T-helper 17 cell (primary cell): Measurements from ENCODE around the gene SULT1A1. TPM values are rescaled to one million over a fixed set of nuclear protein-coding genes. Genes with fewer than 3 reads are reported as not detected.

Source experiments
- ATAC-seq: fragments of 150-1000 bp; cut with Tn5 transposase; 2 replicates; pipeline ENCODE4 v1.10.0; 2021; ENCODE audit warnings: mild to moderate bottlenecking, moderate library complexity
- DNase-seq, 3 donors: peaks; one replicate each; pipeline versions ENCODE4 v3.0.0 to v3.0.0-alpha.2; 2020 to 2021
- H3K9me3 ChIP-seq: one replicate; pipeline ENCODE4 v1.7.0; 2013; ENCODE audit warnings: low read length, mild to moderate bottlenecking; ENCODE audit not compliant: control insufficient read depth, poor library complexity, severe bottlenecking
- H3K27ac Mint-ChIP-seq: one replicate; pipeline ENCODE4 v1.8.0; 2022; ENCODE audit warnings: mild to moderate bottlenecking, moderate library complexity, mixed read lengths
- H3K27me3 Mint-ChIP-seq: one replicate; pipeline ENCODE4 v1.8.0; 2022; ENCODE audit warnings: mixed read lengths
- H3K36me3 Mint-ChIP-seq: one replicate; pipeline ENCODE4 v1.8.0; 2022; ENCODE audit warnings: low read depth, mixed read lengths
- H3K4me1 Mint-ChIP-seq: one replicate; pipeline ENCODE4 v1.8.0; 2022; ENCODE audit warnings: mild to moderate bottlenecking, mixed read lengths
- H3K4me3 Mint-ChIP-seq: one replicate; pipeline ENCODE4 v1.8.0; 2022; ENCODE audit warnings: mild to moderate bottlenecking, moderate library complexity, mixed read lengths
- total RNA-seq, 4 donors: library from RNA in 2 of 4; stranded (reverse) in 2 of 4; gene quantifications; one replicate each; pipeline ENCODE4 v1.2.3 and lab custom pipeline; 2022 to 2026

SULT1A1 gene
- total RNA-seq, 2 donors from 2014 or later, result 10.6 to 14.4 TPM

- ATAC-seq (no peak), DNase-seq (no peak)
- H3K9me3 ChIP-seq, result no peaks in the 10 kb centered on the region
- Mint-ChIP-seq H3K27me3 (no peaks in the 10 kb centered on the region), H3K36me3 (peaks cover 9% of the 10 kb centered on the region), H3K27ac (no peak overlapping the region), H3K4me3 (no peak overlapping the region), H3K4me1 (peaks cover 7% of the 10 kb centered on the region)
Measured at GRCh38 chr16:28591355-28591754, 18.5 kb downstream of the SULT1A1 start.

GRCh38 chr16:28590384-28591340 lies 19.2 kb downstream of the SULT1A1 start:
- peaks cover 9% of the 10 kb centered on the region for H3K36me3 Mint-ChIP-seq
- ATAC-seq (no peak), DNase-seq (no peak)
- no peaks in the 10 kb centered on the region for H3K27me3 Mint-ChIP-seq
- peaks cover 7% of the 10 kb centered on the region for H3K4me1 Mint-ChIP-seq
- H3K9me3 ChIP-seq, result no peaks in the 10 kb centered on the region
- H3K27ac Mint-ChIP-seq, result no peak overlapping the region
- no peak overlapping the region for H3K4me3 Mint-ChIP-seq

GRCh38 chr16:28589930-28590329 lies 19.9 kb downstream of the SULT1A1 start:
- ATAC-seq (no peak), DNase-seq (no peak)
- H3K9me3 ChIP-seq, result no peaks in the 10 kb centered on the region
- H3K36me3 Mint-ChIP-seq, result peaks cover 9% of the 10 kb centered on the region
- peaks cover 3% of the 10 kb centered on the region for H3K4me1 Mint-ChIP-seq
- H3K4me3 Mint-ChIP-seq, result no peak overlapping the region
- no peak overlapping the region for H3K27ac Mint-ChIP-seq
- H3K27me3 Mint-ChIP-seq, result no peaks in the 10 kb centered on the region

- DNase-seq, result no peak
- H3K36me3 Mint-ChIP-seq, result peaks cover 11% of the 10 kb centered on the region
- H3K4me3 Mint-ChIP-seq, result no peak overlapping the region
- no peaks in the 10 kb centered on the region for H3K9me3 ChIP-seq
- H3K27me3 Mint-ChIP-seq, result no peaks in the 10 kb centered on the region
- no peak for ATAC-seq
- H3K4me1 Mint-ChIP-seq, result peaks cover 5% of the 10 kb centered on the region
- H3K27ac Mint-ChIP-seq, result peak overlapping the region; percentile 79
Measured at GRCh38 chr16:28589069-28589468, 20.8 kb downstream of the SULT1A1 start.

GRCh38 chr16:28587386-28587785 lies 22.5 kb downstream of the SULT1A1 start:
- no peak for ATAC-seq
- Mint-ChIP-seq H3K36me3 (peaks cover 13% of the 10 kb centered on the region), H3K4me1 (peaks cover 5% of the 10 kb centered on the region), H3K27me3 (no peaks in the 10 kb centered on the region), H3K4me3 (no peak overlapping the region), H3K27ac (no peak overlapping the region)
- DNase-seq, result no peak
- H3K9me3 ChIP-seq, result no peaks in the 10 kb centered on the region

- Mint-ChIP-seq H3K27me3 (no peaks in the 10 kb centered on the region), H3K36me3 (peaks cover 16% of the 10 kb centered on the region), H3K27ac (no peak overlapping the region), H3K4me3 (no peak overlapping the region), H3K4me1 (peaks cover 7% of the 10 kb centered on the region)
- no peak for DNase-seq
- no peak for ATAC-seq
- H3K9me3 ChIP-seq, result no peaks in the 10 kb centered on the region
Measured at GRCh38 chr16:28586466-28586865, 23.4 kb downstream of the SULT1A1 start.

GRCh38 chr16:28585674-28586073 lies 24.2 kb downstream of the SULT1A1 start:
- DNase-seq (no peak), ATAC-seq (no peak)
- H3K4me3 Mint-ChIP-seq, result no peak overlapping the region
- peaks cover 7% of the 10 kb centered on the region for H3K4me1 Mint-ChIP-seq
- no peak overlapping the region for H3K27ac Mint-ChIP-seq
- H3K36me3 Mint-ChIP-seq, result peaks cover 14% of the 10 kb centered on the region
- H3K27me3 Mint-ChIP-seq, result no peaks in the 10 kb centered on the region
- H3K9me3 ChIP-seq, result no peaks in the 10 kb centered on the region

- no peaks in the 10 kb centered on the region for H3K9me3 ChIP-seq
- Mint-ChIP-seq H3K4me1 (peaks cover 17% of the 10 kb centered on the region), H3K27ac (no peak overlapping the region), H3K36me3 (peaks cover 9% of the 10 kb centered on the region), H3K4me3 (no peak overlapping the region), H3K27me3 (no peaks in the 10 kb centered on the region)
- ATAC-seq, result no peak
- no peak for DNase-seq
Measured at GRCh38 chr16:28580726-28581315, 29.0 kb downstream of the SULT1A1 start.

- no peaks in the 10 kb centered on the region for H3K9me3 ChIP-seq
- no peaks in the 10 kb centered on the region for H3K36me3 Mint-ChIP-seq
- H3K4me1 Mint-ChIP-seq, result peaks cover 32% of the 10 kb centered on the region
- ATAC-seq, result no peak
- H3K27ac Mint-ChIP-seq, result no peak overlapping the region
- DNase-seq, result no peak
- no peak overlapping the region for H3K4me3 Mint-ChIP-seq
- no peaks in the 10 kb centered on the region for H3K27me3 Mint-ChIP-seq
Measured at GRCh38 chr16:28575446-28576109, 34.3 kb downstream of the SULT1A1 start.

GRCh38 chr16:28574925-28575324 lies 34.9 kb downstream of the SULT1A1 start:
- DNase-seq (no peak), ATAC-seq (no peak)
- Mint-ChIP-seq H3K4me1 (peaks cover 33% of the 10 kb centered on the region), H3K27ac (no peak overlapping the region), H3K36me3 (no peaks in the 10 kb centered on the region), H3K27me3 (no peaks in the 10 kb centered on the region), H3K4me3 (no peak overlapping the region)
- no peaks in the 10 kb centered on the region for H3K9me3 ChIP-seq

GRCh38 chr16:28573738-28574718 lies 35.8 kb downstream of the SULT1A1 start:
- H3K4me3 Mint-ChIP-seq, result no peak overlapping the region
- no peaks in the 10 kb centered on the region for H3K9me3 ChIP-seq
- DNase-seq, result no peak
- H3K27ac Mint-ChIP-seq, result peak overlapping the region; percentile 63
- H3K27me3 Mint-ChIP-seq, result no peaks in the 10 kb centered on the region
- peaks cover 38% of the 10 kb centered on the region for H3K4me1 Mint-ChIP-seq
- ATAC-seq, result no peak
- no peaks in the 10 kb centered on the region for H3K36me3 Mint-ChIP-seq

GRCh38 chr16:28572696-28573510 lies 36.9 kb downstream of the SULT1A1 start:
- Mint-ChIP-seq H3K27ac (peak overlapping the region; percentile 63), H3K36me3 (no peaks in the 10 kb centered on the region), H3K4me3 (no peak overlapping the region), H3K27me3 (no peaks in the 10 kb centered on the region), H3K4me1 (peaks cover 35% of the 10 kb centered on the region)
- no peak for DNase-seq
- H3K9me3 ChIP-seq, result no peaks in the 10 kb centered on the region
- ATAC-seq, result no peak
